ENCODE measurements around the gene DIAPH1. TPM values are rescaled to one million over a fixed set of nuclear protein-coding genes. Genes with fewer than 3 reads are reported as not detected.

The DIAPH1 gene
- total RNA-seq, 1 donor from 2014 or later = 136 TPM

- peaks cover 2% of the 10 kb centered on the region for H3K4me1 Mint-ChIP-seq
- no peaks in the 10 kb centered on the region for H3K27me3 Mint-ChIP-seq
- no peak for DNase-seq
- no peak overlapping the region for H3K27ac Mint-ChIP-seq
- H3K4me3 Mint-ChIP-seq = no peak overlapping the region
- intact Hi-C loops (cut with micrococcal nuclease) = no loop called here
- ATAC-seq (ENCODE audit: low read depth) = no peak
- peaks cover 63% of the 10 kb centered on the region for H3K36me3 Mint-ChIP-seq (ENCODE audit: low read depth)
- TF ChIP-seq CTCF (IDR thresholded peaks at IDR 0.05) = no peak
- peaks cover 10% of the 10 kb centered on the region for H3K9me3 Mint-ChIP-seq
- ChIA-PET CTCF (interaction anchor here (1.6 kb wide), 1 partner anchor 14 kb away, joined by 4 read pairs; no protein-coding TSS in a partner anchor), POLR2A (no interaction called here)
Observed at GRCh38 chr5:141543053-141543452, 75.7 kb downstream of the DIAPH1 start.

GRCh38 chr5:141534492-141535213 lies 84.1 kb downstream of the DIAPH1 start:
- H3K36me3 Mint-ChIP-seq (ENCODE audit: low read depth) = peaks cover 34% of the 10 kb centered on the region
- no peak overlapping the region for H3K27ac Mint-ChIP-seq
- no peaks in the 10 kb centered on the region for H3K9me3 Mint-ChIP-seq
- no peaks in the 10 kb centered on the region for H3K27me3 Mint-ChIP-seq
- no peaks in the 10 kb centered on the region for H3K4me1 Mint-ChIP-seq
- TF ChIP-seq CTCF (IDR thresholded peaks at IDR 0.05) = no peak
- H3K4me3 Mint-ChIP-seq = no peak overlapping the region
- CTCF ChIA-PET = interaction anchor here (0.8 to 1.2 kb wide), 2 partner anchors 10 to 30 kb away, joined by 3 read pairs; no protein-coding TSS in a partner anchor
- POLR2A ChIA-PET = no interaction called here
- ATAC-seq (ENCODE audit: low read depth) (no peak), DNase-seq (no peak)
- intact Hi-C loops (cut with micrococcal nuclease) = no loop called here

GRCh38 chr5:141533897-141534296 lies 84.9 kb downstream of the DIAPH1 start:
- ChIA-PET POLR2A (no interaction called here), CTCF (interaction anchor here (0.7 to 1.0 kb wide), 2 partner anchors 30 to 42 kb away, joined by 4 read pairs; no protein-coding TSS in a partner anchor)
- no peak for TF ChIP-seq CTCF (IDR thresholded peaks at IDR 0.05)
- Mint-ChIP-seq H3K36me3 (ENCODE audit: low read depth) (peaks cover 30% of the 10 kb centered on the region), H3K9me3 (no peaks in the 10 kb centered on the region), H3K4me1 (no peaks in the 10 kb centered on the region), H3K27me3 (no peaks in the 10 kb centered on the region), H3K27ac (no peak overlapping the region), H3K4me3 (no peak overlapping the region)
- ATAC-seq (ENCODE audit: low read depth) (no peak), DNase-seq (no peak)
- intact Hi-C loops (cut with micrococcal nuclease) = no loop called here

- H3K4me3 Mint-ChIP-seq = no peak overlapping the region
- ChIA-PET CTCF (no interaction called here), POLR2A (no interaction called here)
- intact Hi-C loops (cut with micrococcal nuclease) = no loop called here
- H3K36me3 Mint-ChIP-seq (ENCODE audit: low read depth) = peaks cover 30% of the 10 kb centered on the region
- H3K27ac Mint-ChIP-seq = no peak overlapping the region
- no peak for TF ChIP-seq CTCF (IDR thresholded peaks at IDR 0.05)
- H3K27me3 Mint-ChIP-seq = no peaks in the 10 kb centered on the region
- ATAC-seq (ENCODE audit: low read depth) = no peak
- DNase-seq = no peak
- no peaks in the 10 kb centered on the region for H3K9me3 Mint-ChIP-seq
- H3K4me1 Mint-ChIP-seq = no peaks in the 10 kb centered on the region
Observed at GRCh38 chr5:141532726-141533125, 86.1 kb downstream of the DIAPH1 start.

GRCh38 chr5:141529873-141530272 lies 88.9 kb downstream of the DIAPH1 start:
- intact Hi-C loops (cut with micrococcal nuclease) = no loop called here

More at GRCh38 chr5:141529873-141530272, 88.9 kb downstream of the DIAPH1 start:
- no peak for TF ChIP-seq CTCF (IDR thresholded peaks at IDR 0.05)
- Mint-ChIP-seq H3K4me1 (peaks cover 4% of the 10 kb centered on the region), H3K36me3 (ENCODE audit: low read depth) (peaks cover 14% of the 10 kb centered on the region), H3K9me3 (no peaks in the 10 kb centered on the region), H3K27ac (no peak overlapping the region), H3K27me3 (no peaks in the 10 kb centered on the region), H3K4me3 (peak overlapping the region; percentile 7)
- POLR2A ChIA-PET = no interaction called here
- CTCF ChIA-PET = no interaction called here
- DNase-seq (no peak), ATAC-seq (ENCODE audit: low read depth) (peak; percentile 36)

Data from activated B cell treated with CpG ODN at 0.5 μM for 24 hours (primary cell).